ENCODE data around the gene SNX4. TPM values are rescaled to one million over a fixed set of nuclear protein-coding genes. Genes with fewer than 3 reads are reported as not detected.
"Not testable (repeated sequence)": the region's sequence is repeated elsewhere in the genome, so short reads cannot be mapped to it uniquely, and the experiment has no call there.

The SNX4 gene
- total RNA-seq, 1 donor, result 30.5 TPM

GRCh38 chr3:125482406-125482805 lies 37.6 kb downstream of the SNX4 start:
- TF ChIP-seq CTCF (IDR thresholded peaks at IDR 0.05; ENCODE audit: insufficient read depth, low read length), result no peak
- H3K4me3 ChIP-seq (ENCODE audit: low read depth, low read length), result no peak overlapping the region
- no peak for DNase-seq (ENCODE audit: low read depth)

GRCh38 chr3:125481786-125482185 lies 38.2 kb downstream of the SNX4 start:
- no peak for TF ChIP-seq CTCF (IDR thresholded peaks at IDR 0.05; ENCODE audit: insufficient read depth, low read length)
- H3K4me3 ChIP-seq (ENCODE audit: low read depth, low read length), result no peak overlapping the region
- DNase-seq (ENCODE audit: low read depth), result no peak

GRCh38 chr3:125481375-125481759 lies 38.6 kb downstream of the SNX4 start:
- not testable (repeated sequence) for DNase-seq (ENCODE audit: low read depth); H3K4me3 ChIP-seq (ENCODE audit: low read depth, low read length)

GRCh38 chr3:125480656-125481374 lies 39.2 kb downstream of the SNX4 start:
- no peak overlapping the region for H3K4me3 ChIP-seq (ENCODE audit: low read depth, low read length)
- TF ChIP-seq CTCF (IDR thresholded peaks at IDR 0.05; ENCODE audit: insufficient read depth, low read length), result no peak
- DNase-seq (ENCODE audit: low read depth), result peak; percentile 45

- no peak for DNase-seq (ENCODE audit: low read depth)
- TF ChIP-seq CTCF (IDR thresholded peaks at IDR 0.05; ENCODE audit: insufficient read depth, low read length), result no peak
- H3K4me3 ChIP-seq (ENCODE audit: low read depth, low read length), result no peak overlapping the region
These were observed 40.9 kb downstream of the SNX4 start for GRCh38 chr3:125479091-125479490.

- peak; percentile 12 for DNase-seq (ENCODE audit: low read depth)
- no peak for TF ChIP-seq CTCF (IDR thresholded peaks at IDR 0.05; ENCODE audit: insufficient read depth, low read length)
- no peak overlapping the region for H3K4me3 ChIP-seq (ENCODE audit: low read depth, low read length)
These were observed 41.7 kb downstream of the SNX4 start for GRCh38 chr3:125478326-125478725.

GRCh38 chr3:125477701-125478100 lies 42.3 kb downstream of the SNX4 start:
- H3K4me3 ChIP-seq (ENCODE audit: low read depth, low read length), result no peak overlapping the region
- TF ChIP-seq CTCF (IDR thresholded peaks at IDR 0.05; ENCODE audit: insufficient read depth, low read length), result no peak
- DNase-seq (ENCODE audit: low read depth), result no peak
